ENCODE results near the gene TBC1D22A. TPM values are rescaled to one million over a fixed set of nuclear protein-coding genes. Genes with fewer than 3 reads are reported as not detected.

The TBC1D22A gene
- total RNA-seq, 1 donor: 17.7 TPM

GRCh38 chr22:47208630-47209029 is 446.2 kb downstream of the TBC1D22A start:
- H3K9me3 ChIP-seq (ENCODE audit: low read depth, low read length): no peaks in the 10 kb centered on the region

GRCh38 chr22:47209040-47209514 is 446.6 kb downstream of the TBC1D22A start:
- Histone ChIP-seq H4K20me1 (ENCODE audit: insufficient read depth, low read length) (no peaks in the 10 kb centered on the region), H3K27ac (ENCODE audit: low read depth, low read length) (no peak overlapping the region), H3K4me3 (ENCODE audit: insufficient read depth, low read length) (no peak overlapping the region), H3K9me3 (ENCODE audit: low read depth, low read length) (no peaks in the 10 kb centered on the region), H3K27me3 (ENCODE audit: insufficient read depth, low read length) (no peaks in the 10 kb centered on the region), H3K4me2 (ENCODE audit: insufficient read depth, low read length) (no peak overlapping the region), H3K4me1 (ENCODE audit: insufficient read depth, low read length) (no peaks in the 10 kb centered on the region), H3K36me3 (ENCODE audit: insufficient read depth, low read length) (no peaks in the 10 kb centered on the region), H2AFZ (ENCODE audit: low read length) (no peak overlapping the region), H3K79me2 (ENCODE audit: insufficient read depth, low read length) (no peaks in the 10 kb centered on the region)
- TF ChIP-seq, protein P1, sequence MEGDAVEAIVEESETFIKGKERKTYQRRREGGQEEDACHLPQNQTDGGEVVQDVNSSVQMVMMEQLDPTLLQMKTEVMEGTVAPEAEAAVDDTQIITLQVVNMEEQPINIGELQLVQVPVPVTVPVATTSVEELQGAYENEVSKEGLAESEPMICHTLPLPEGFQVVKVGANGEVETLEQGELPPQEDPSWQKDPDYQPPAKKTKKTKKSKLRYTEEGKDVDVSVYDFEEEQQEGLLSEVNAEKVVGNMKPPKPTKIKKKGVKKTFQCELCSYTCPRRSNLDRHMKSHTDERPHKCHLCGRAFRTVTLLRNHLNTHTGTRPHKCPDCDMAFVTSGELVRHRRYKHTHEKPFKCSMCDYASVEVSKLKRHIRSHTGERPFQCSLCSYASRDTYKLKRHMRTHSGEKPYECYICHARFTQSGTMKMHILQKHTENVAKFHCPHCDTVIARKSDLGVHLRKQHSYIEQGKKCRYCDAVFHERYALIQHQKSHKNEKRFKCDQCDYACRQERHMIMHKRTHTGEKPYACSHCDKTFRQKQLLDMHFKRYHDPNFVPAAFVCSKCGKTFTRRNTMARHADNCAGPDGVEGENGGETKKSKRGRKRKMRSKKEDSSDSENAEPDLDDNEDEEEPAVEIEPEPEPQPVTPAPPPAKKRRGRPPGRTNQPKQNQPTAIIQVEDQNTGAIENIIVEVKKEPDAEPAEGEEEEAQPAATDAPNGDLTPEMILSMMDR (IDR thresholded peaks at IDR 0.05; ENCODE audit: extremely low read depth, low read depth, low read length): no peak
- peak; percentile 62 for DNase-seq (ENCODE audit: insufficient read length, low spot score, missing footprints)

More at GRCh38 chr22:47208630-47209029, 446.2 kb downstream of the TBC1D22A start:
- Histone ChIP-seq H3K27me3 (ENCODE audit: insufficient read depth, low read length) (no peaks in the 10 kb centered on the region), H3K4me1 (ENCODE audit: insufficient read depth, low read length) (no peaks in the 10 kb centered on the region), H3K79me2 (ENCODE audit: insufficient read depth, low read length) (no peaks in the 10 kb centered on the region), H3K4me2 (ENCODE audit: insufficient read depth, low read length) (no peak overlapping the region), H3K27ac (ENCODE audit: low read depth, low read length) (no peak overlapping the region), H3K4me3 (ENCODE audit: insufficient read depth, low read length) (no peak overlapping the region), H3K36me3 (ENCODE audit: insufficient read depth, low read length) (no peaks in the 10 kb centered on the region), H2AFZ (ENCODE audit: low read length) (no peak overlapping the region), H4K20me1 (ENCODE audit: insufficient read depth, low read length) (no peaks in the 10 kb centered on the region)
- peak; percentile 65 for DNase-seq (ENCODE audit: insufficient read length, low spot score, missing footprints)
- TF ChIP-seq, protein P1 (IDR thresholded peaks at IDR 0.05; ENCODE audit: extremely low read depth, low read depth, low read length): no peak

DNA sequence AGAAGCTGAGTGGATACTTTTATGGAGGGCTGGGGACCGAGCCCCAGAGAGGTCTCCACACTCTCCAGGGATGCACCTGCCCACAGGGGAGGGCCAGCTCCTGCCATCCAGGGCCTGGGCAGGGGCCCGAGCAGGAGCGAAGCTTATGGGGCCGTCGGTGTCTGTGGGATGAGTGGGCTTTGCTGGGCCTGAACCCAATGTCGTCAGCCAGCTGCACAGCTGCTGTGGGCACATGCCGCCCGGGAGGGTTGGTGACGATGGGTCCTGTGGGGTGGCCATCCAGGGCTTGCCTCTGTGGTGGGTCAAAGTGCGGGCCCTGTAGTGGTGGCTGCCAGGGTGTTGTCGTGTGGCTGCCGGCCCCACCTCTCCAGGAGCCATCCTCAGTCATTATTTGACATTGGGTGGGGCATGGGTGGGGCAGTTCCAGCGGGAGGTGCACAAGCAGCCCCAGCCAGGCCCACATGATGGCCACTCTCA is 447.1 kb downstream of the TBC1D22A start:
- H3K79me2 ChIP-seq (ENCODE audit: insufficient read depth, low read length): no peaks in the 10 kb centered on the region
- H3K4me1 ChIP-seq (ENCODE audit: insufficient read depth, low read length): no peaks in the 10 kb centered on the region
- H3K4me3 ChIP-seq (ENCODE audit: insufficient read depth, low read length): no peak overlapping the region
- TF ChIP-seq, protein P1 (IDR thresholded peaks at IDR 0.05; ENCODE audit: extremely low read depth, low read depth, low read length): no peak
- H3K4me2 ChIP-seq (ENCODE audit: insufficient read depth, low read length): no peak overlapping the region
- H3K9me3 ChIP-seq (ENCODE audit: low read depth, low read length): no peaks in the 10 kb centered on the region
- DNase-seq (ENCODE audit: insufficient read length, low spot score, missing footprints): no peak
- H4K20me1 ChIP-seq (ENCODE audit: insufficient read depth, low read length): no peaks in the 10 kb centered on the region
- H3K27me3 ChIP-seq (ENCODE audit: insufficient read depth, low read length): no peaks in the 10 kb centered on the region
- H2AFZ ChIP-seq (ENCODE audit: low read length): no peak overlapping the region
- H3K36me3 ChIP-seq (ENCODE audit: insufficient read depth, low read length): no peaks in the 10 kb centered on the region
- no peak overlapping the region for H3K27ac ChIP-seq (ENCODE audit: low read depth, low read length)

GRCh38 chr22:47210112-47210657 is 447.7 kb downstream of the TBC1D22A start:
- no peaks in the 10 kb centered on the region for H3K79me2 ChIP-seq (ENCODE audit: insufficient read depth, low read length)
- peak; percentile 50 for DNase-seq (ENCODE audit: insufficient read length, low spot score, missing footprints)
- no peaks in the 10 kb centered on the region for H3K36me3 ChIP-seq (ENCODE audit: insufficient read depth, low read length)

More at GRCh38 chr22:47210112-47210657, 447.7 kb downstream of the TBC1D22A start:
- Histone ChIP-seq H3K9me3 (ENCODE audit: low read depth, low read length) (no peaks in the 10 kb centered on the region), H3K4me3 (ENCODE audit: insufficient read depth, low read length) (no peak overlapping the region), H3K4me2 (ENCODE audit: insufficient read depth, low read length) (no peak overlapping the region), H3K27ac (ENCODE audit: low read depth, low read length) (no peak overlapping the region), H4K20me1 (ENCODE audit: insufficient read depth, low read length) (no peaks in the 10 kb centered on the region), H3K4me1 (ENCODE audit: insufficient read depth, low read length) (no peaks in the 10 kb centered on the region), H2AFZ (ENCODE audit: low read length) (no peak overlapping the region), H3K27me3 (ENCODE audit: insufficient read depth, low read length) (no peaks in the 10 kb centered on the region)
- TF ChIP-seq, protein P1 (IDR thresholded peaks at IDR 0.05; ENCODE audit: extremely low read depth, low read depth, low read length): no peak

Measured in osteoblast (primary cell).